ENCODE results near the gene ST6GAL1.

Gene ST6GAL1

DNA sequence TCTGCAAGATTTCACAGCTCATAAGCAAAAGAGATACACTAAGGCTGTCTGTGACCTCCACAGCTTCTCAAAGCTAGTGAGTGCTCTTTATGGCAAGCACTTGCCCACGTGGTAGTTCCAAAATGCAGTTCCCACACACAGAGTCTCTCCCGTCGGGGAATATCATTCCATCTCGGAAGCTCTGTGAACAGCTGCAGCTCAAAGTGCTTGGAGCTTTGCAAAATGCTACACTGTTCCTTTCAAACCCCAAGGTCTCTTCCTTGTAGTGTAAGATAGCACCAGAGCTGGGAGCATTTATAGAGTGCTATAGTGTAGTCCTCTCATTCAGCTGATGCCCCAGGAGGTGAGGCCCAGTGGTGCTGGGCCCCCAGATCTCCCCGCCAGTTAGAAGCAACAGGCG is 36.1 kb downstream of the ST6GAL1 start:
- TF ChIP-seq TAF1 (IDR thresholded peaks at IDR 0.05; ENCODE audit: borderline replicate concordance, insufficient read depth, low read length) = no peak
- TF ChIP-seq POLR2AphosphoS5 (IDR thresholded peaks at IDR 0.05; ENCODE audit: low read depth, low read length) = no peak
- TF ChIP-seq, protein P1, sequence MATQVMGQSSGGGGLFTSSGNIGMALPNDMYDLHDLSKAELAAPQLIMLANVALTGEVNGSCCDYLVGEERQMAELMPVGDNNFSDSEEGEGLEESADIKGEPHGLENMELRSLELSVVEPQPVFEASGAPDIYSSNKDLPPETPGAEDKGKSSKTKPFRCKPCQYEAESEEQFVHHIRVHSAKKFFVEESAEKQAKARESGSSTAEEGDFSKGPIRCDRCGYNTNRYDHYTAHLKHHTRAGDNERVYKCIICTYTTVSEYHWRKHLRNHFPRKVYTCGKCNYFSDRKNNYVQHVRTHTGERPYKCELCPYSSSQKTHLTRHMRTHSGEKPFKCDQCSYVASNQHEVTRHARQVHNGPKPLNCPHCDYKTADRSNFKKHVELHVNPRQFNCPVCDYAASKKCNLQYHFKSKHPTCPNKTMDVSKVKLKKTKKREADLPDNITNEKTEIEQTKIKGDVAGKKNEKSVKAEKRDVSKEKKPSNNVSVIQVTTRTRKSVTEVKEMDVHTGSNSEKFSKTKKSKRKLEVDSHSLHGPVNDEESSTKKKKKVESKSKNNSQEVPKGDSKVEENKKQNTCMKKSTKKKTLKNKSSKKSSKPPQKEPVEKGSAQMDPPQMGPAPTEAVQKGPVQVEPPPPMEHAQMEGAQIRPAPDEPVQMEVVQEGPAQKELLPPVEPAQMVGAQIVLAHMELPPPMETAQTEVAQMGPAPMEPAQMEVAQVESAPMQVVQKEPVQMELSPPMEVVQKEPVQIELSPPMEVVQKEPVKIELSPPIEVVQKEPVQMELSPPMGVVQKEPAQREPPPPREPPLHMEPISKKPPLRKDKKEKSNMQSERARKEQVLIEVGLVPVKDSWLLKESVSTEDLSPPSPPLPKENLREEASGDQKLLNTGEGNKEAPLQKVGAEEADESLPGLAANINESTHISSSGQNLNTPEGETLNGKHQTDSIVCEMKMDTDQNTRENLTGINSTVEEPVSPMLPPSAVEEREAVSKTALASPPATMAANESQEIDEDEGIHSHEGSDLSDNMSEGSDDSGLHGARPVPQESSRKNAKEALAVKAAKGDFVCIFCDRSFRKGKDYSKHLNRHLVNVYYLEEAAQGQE (IDR thresholded peaks at IDR 0.05; ENCODE audit: insufficient read depth in 1 of 2, low read depth in 2 of 2, low read length in 2 of 2) = no peak
- no peak for TF ChIP-seq FOXP2 (optimal IDR thresholded peaks at IDR 0.05; ENCODE audit: borderline replicate concordance, extremely low read depth, extremely low read length, insufficient read depth)
- no peak for TF ChIP-seq SIN3A (IDR thresholded peaks at IDR 0.05; ENCODE audit: borderline replicate concordance, insufficient read depth, low read length)

DNA sequence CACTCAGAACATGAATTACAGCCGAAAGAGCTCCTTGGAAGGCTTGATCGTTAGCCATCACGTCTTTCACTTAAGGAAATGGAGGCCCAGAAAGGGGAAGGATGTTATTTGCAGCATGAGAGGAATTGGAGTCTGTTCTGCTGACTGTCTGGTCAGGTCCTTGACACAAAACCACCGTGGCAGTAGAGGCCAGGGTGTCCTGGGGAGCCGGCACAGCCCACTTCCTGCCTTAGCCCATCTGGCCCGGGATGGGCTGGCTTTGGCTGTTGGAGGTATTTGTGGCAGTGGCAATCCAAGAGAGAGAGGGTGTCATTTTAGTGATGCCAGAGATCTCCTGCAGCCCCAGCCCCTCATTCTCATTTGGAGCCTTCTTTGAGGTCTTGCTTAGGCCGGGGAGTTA is 37.4 kb downstream of the ST6GAL1 start:
- TF ChIP-seq TAF1 (IDR thresholded peaks at IDR 0.05; ENCODE audit: borderline replicate concordance, insufficient read depth, low read length) (no peak), SIN3A (IDR thresholded peaks at IDR 0.05; ENCODE audit: borderline replicate concordance, insufficient read depth, low read length) (no peak), FOXP2 (optimal IDR thresholded peaks at IDR 0.05; ENCODE audit: borderline replicate concordance, extremely low read depth, extremely low read length, insufficient read depth) (no peak), POLR2AphosphoS5 (IDR thresholded peaks at IDR 0.05; ENCODE audit: low read depth, low read length) (no peak)
- TF ChIP-seq, protein P1 (IDR thresholded peaks at IDR 0.05; ENCODE audit: insufficient read depth in 1 of 2, low read depth in 2 of 2, low read length in 2 of 2) = no peak

GRCh38 chr3:186969607-186970006 is 39.3 kb downstream of the ST6GAL1 start:
- no peak for TF ChIP-seq POLR2AphosphoS5 (IDR thresholded peaks at IDR 0.05; ENCODE audit: low read depth, low read length)
- no peak for TF ChIP-seq SIN3A (IDR thresholded peaks at IDR 0.05; ENCODE audit: borderline replicate concordance, insufficient read depth, low read length)
- TF ChIP-seq FOXP2 (optimal IDR thresholded peaks at IDR 0.05; ENCODE audit: borderline replicate concordance, extremely low read depth, extremely low read length, insufficient read depth) = no peak
- TF ChIP-seq, protein P1 (IDR thresholded peaks at IDR 0.05; ENCODE audit: insufficient read depth in 1 of 2, low read depth in 2 of 2, low read length in 2 of 2) = no peak
- no peak for TF ChIP-seq TAF1 (IDR thresholded peaks at IDR 0.05; ENCODE audit: borderline replicate concordance, insufficient read depth, low read length)

DNA sequence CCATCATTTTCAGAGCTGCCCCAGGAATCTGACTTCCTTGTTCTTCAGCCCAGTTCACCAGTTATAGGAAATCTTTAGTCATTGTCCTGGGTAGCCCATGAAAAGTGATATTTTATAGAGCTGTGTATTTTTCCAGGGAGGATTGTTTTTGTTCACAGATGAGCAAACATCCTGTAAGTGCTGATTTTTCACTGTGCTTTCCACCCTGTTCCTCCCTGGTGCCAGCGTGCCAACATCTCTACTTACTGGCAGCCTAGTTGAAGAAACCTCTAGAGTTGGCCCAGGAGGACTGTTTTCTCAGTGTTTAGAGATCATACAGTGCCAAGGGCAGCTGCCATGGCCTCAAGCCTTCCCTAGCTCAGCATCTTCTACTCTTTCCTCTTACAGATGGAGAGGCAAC is 41.3 kb downstream of the ST6GAL1 start:
- TF ChIP-seq FOXP2 (optimal IDR thresholded peaks at IDR 0.05; ENCODE audit: borderline replicate concordance, extremely low read depth, extremely low read length, insufficient read depth) (no peak), SIN3A (IDR thresholded peaks at IDR 0.05; ENCODE audit: borderline replicate concordance, insufficient read depth, low read length) (no peak), TAF1 (IDR thresholded peaks at IDR 0.05; ENCODE audit: borderline replicate concordance, insufficient read depth, low read length) (no peak)
- TF ChIP-seq, protein P1 (IDR thresholded peaks at IDR 0.05; ENCODE audit: insufficient read depth in 1 of 2, low read depth in 2 of 2, low read length in 2 of 2) = no peak

GRCh38 chr3:186973702-186974101 is 43.4 kb downstream of the ST6GAL1 start:
- no peak for TF ChIP-seq POLR2AphosphoS5 (IDR thresholded peaks at IDR 0.05; ENCODE audit: low read depth, low read length)
- no peak for TF ChIP-seq SIN3A (IDR thresholded peaks at IDR 0.05; ENCODE audit: borderline replicate concordance, insufficient read depth, low read length)
- TF ChIP-seq FOXP2 (optimal IDR thresholded peaks at IDR 0.05; ENCODE audit: borderline replicate concordance, extremely low read depth, extremely low read length, insufficient read depth) = no peak
- TF ChIP-seq, protein P1 (IDR thresholded peaks at IDR 0.05; ENCODE audit: insufficient read depth in 1 of 2, low read depth in 2 of 2, low read length in 2 of 2) = no peak
- TF ChIP-seq TAF1 (IDR thresholded peaks at IDR 0.05; ENCODE audit: borderline replicate concordance, insufficient read depth, low read length) = no peak

Measured in PFSK-1 (cell line).